Muscle of leg (tissue), 11 donors: ENCODE data around the gene ANXA1. TPM values are rescaled to one million over a fixed set of nuclear protein-coding genes. Genes with fewer than 3 reads are reported as not detected.

Experiments
- DNase-seq: peaks from one replicate; pipeline ENCODE4 v3.0.0; 2013
- H3K27ac ChIP-seq: one replicate; pipeline ENCODE4 v1.5.1; 2013; ENCODE audit warnings: mild to moderate bottlenecking, low read length, control low read depth
- H3K27me3 ChIP-seq: one replicate; pipeline ENCODE4 v1.6.1; 2013; ENCODE audit warnings: low read length; ENCODE audit not compliant: control insufficient read depth, insufficient read depth
- H3K36me3 ChIP-seq: one replicate; pipeline ENCODE4 v1.6.1; 2013; ENCODE audit warnings: low read length; ENCODE audit not compliant: control insufficient read depth, insufficient read depth
- H3K4me1 ChIP-seq: one replicate; pipeline ENCODE4 v1.6.1; 2013; ENCODE audit warnings: low read length; ENCODE audit not compliant: control insufficient read depth, insufficient read depth
- H3K4me3 ChIP-seq: one replicate; pipeline ENCODE4 v1.5.1; 2013; ENCODE audit warnings: low read length, control low read depth
- H3K9me3 ChIP-seq: replicated peaks from 2 replicates; pipeline ENCODE4 v1.6.1; 2013; ENCODE audit warnings: low read depth, low read length; ENCODE audit not compliant: control insufficient read depth
- WGBS: methylation state at CpG from one replicate; pipeline ENCODE4 v1.1.5; 2013; ENCODE audit warnings: missing lambda C conversion rate; ENCODE audit not compliant: insufficient coverage; 5-methylcytosine and 5-hydroxymethylcytosine counted together
- polyA plus RNA-seq, 8 donors: library from polyadenylated mRNA; unstranded; fragments of 120-200 nt; gene quantifications; one replicate each; pipeline versions ENCODE4 v1.2.1 to v1.2.3, GENCODE V29; 2013; ENCODE audit warnings: inconsistent platforms in 1 of 8, low replicate concordance in 1 of 8; ENCODE audit not compliant: insufficient read length in 8 of 8, insufficient read depth in 1 of 8
- total RNA-seq: library from RNA; stranded (reverse); fragments of 120-200 nt; gene quantifications from one replicate; pipeline ENCODE4 v1.2.4, GENCODE V29; 2013

Gene ANXA1
- total and polyA plus RNA-seq, 9 donors = 87.6 to 323 (median 126) TPM

DNA sequence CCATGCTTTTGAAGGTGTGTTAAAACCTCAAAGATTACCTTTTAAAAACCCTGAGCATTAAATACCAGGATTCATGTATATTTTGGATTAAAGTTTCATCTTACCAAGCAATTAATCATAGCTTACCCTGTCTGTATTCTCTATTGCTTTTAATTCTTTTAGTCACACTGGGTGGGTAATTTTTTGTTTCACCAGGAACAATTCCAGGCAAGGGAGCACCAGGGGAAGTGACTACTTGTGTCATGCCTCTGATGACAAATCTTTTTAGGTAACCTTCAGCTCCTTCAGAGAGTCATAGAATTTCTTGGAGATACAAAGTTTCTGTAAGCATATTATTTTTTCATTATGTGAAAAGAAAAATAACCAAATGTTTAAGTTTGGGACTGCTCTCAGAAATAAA lies 33.4 kb upstream of the ANXA1 start:
- no peak overlapping the region for H3K27ac ChIP-seq
- H3K4me1 ChIP-seq = no peaks in the 10 kb centered on the region
- no peaks in the 10 kb centered on the region for H3K27me3 ChIP-seq
- H3K36me3 ChIP-seq = no peaks in the 10 kb centered on the region
- H3K4me3 ChIP-seq = no peak overlapping the region
- DNase-seq = no peak
- no peaks in the 10 kb centered on the region for H3K9me3 ChIP-seq

DNA sequence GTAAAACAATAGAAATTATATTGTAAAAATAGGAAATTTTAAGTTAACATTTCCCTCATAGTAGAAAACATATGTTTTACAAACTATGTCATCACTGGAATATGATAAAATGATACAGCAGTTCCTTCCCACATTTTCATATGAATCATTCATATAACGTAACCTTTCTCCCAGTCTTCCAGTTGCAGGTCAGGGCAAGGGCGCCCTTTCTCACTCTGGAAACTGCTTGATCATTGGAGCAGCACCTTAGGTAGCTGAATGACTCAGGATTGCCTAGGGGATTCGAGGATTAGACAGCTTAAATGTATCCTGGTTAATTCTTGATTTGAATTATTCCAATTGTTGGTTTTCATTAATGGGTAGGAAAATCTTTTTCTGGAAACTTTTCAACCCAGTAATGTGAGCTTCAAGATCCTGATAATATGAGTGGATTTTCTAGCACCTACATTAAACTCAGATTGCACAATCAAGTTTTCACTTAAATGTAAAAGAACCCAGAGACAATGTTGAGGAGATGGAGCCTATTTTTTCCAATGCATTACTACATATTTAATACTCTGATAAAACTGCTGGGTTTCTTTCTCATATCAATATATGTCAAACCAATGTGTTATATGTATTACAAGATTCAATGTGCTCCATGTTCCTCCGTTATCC lies 32.6 kb upstream of the ANXA1 start:
- DNase-seq = no peak
- no peak overlapping the region for H3K4me3 ChIP-seq
- no peaks in the 10 kb centered on the region for H3K36me3 ChIP-seq
- no peak overlapping the region for H3K27ac ChIP-seq
- no peaks in the 10 kb centered on the region for H3K9me3 ChIP-seq
- WGBS = 100% methylated on average over 1 of the region's 4 CpGs
- no peaks in the 10 kb centered on the region for H3K27me3 ChIP-seq
- no peaks in the 10 kb centered on the region for H3K4me1 ChIP-seq

DNA sequence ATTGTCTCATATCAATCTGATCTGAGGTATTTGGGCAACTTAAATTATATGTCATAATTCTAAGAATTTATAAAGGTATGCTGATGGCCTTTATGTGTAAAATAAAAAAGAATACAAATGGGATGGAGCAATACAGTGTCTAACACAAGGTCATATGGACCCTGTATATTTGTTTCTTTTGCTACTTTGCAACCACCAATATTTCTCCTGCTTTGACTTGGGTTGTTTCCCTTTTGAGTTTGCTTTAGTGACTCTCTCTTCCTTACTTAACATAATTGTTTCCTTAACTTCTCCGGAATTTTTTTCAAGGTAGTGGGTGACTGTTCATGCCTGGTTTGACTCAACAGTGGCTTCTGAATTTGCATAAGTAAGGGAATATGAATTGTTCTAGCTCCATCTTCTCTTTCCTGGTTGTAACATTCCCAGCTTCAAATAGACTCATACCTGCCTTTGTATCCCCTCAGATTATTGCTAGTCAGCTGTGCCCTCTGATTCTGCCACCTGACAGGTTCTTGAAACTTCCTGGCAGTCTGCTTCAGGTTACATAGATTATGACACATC lies 30.2 kb upstream of the ANXA1 start:
- WGBS = no CpG with 5 or more reads among the region's 1 CpG
- Histone ChIP-seq H3K36me3 (no peaks in the 10 kb centered on the region), H3K9me3 (no peaks in the 10 kb centered on the region), H3K27ac (no peak overlapping the region), H3K4me1 (no peaks in the 10 kb centered on the region), H3K27me3 (no peaks in the 10 kb centered on the region), H3K4me3 (no peak overlapping the region)
- DNase-seq = no peak

DNA sequence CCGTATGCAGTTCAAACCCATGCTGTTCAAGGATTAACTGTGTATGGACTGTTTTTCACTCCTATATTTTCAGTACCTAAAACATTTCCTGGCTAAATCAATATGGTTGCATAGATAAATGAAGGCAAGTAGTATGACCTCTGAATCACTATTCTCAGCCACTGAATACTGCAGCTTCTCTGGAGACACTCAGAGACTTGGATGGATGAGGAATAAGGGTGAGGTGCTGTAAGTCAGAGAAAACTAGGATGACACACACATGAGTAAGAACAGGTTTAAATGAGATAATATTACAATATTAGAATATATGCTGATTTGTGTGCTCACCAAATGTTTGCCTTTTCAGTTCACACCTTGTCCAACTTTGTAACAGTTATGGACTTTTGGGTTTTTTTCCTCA lies 26.0 kb upstream of the ANXA1 start:
- no peaks in the 10 kb centered on the region for H3K27me3 ChIP-seq
- no peak overlapping the region for H3K27ac ChIP-seq
- DNase-seq = no peak
- H3K36me3 ChIP-seq = no peaks in the 10 kb centered on the region
- no CpG with 5 or more reads among the region's 1 CpG for WGBS
- H3K4me1 ChIP-seq = no peaks in the 10 kb centered on the region
- H3K4me3 ChIP-seq = no peak overlapping the region
- no peaks in the 10 kb centered on the region for H3K9me3 ChIP-seq

DNA sequence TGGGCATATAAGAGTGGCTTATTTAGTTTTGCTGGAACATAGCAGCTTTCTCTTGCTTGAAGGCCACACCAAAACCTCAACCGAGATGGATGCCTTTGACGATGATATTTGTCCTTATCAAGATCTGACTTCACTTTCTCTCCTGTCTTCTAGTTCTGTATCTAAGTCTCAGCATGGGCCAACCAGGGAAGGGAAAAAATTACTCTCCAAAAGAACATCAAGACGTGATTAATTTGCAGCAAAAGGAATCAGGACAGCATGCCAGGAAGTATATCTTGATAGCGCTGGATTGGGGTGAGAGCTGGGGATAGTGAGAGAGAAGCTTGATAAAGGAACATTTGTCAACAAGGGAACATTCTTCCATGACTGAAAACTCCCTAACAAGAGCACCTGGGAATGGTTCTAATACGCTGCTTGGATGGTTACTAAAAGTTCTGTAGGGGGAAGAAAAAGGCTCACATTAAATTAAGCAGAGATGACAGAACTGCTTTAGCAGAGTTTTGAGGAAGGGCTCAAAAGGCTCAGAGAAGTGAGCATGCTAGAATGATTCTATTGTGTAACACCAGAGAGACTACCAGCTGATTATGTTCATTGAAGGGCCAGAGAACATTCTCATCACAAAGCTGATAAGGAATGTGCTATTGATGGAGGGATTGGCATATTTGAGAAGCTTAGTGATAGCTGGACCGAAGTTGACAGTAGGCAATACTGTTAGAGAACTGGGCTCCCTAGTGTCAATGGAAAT lies 21.6 kb upstream of the ANXA1 start:
- H3K4me1 ChIP-seq = no peaks in the 10 kb centered on the region
- H3K9me3 ChIP-seq = no peaks in the 10 kb centered on the region
- no peak overlapping the region for H3K27ac ChIP-seq
- WGBS = 88% methylated on average over 3 of the region's 6 CpGs
- H3K36me3 ChIP-seq = no peaks in the 10 kb centered on the region
- no peaks in the 10 kb centered on the region for H3K27me3 ChIP-seq
- H3K4me3 ChIP-seq = no peak overlapping the region
- DNase-seq = no peak

DNA sequence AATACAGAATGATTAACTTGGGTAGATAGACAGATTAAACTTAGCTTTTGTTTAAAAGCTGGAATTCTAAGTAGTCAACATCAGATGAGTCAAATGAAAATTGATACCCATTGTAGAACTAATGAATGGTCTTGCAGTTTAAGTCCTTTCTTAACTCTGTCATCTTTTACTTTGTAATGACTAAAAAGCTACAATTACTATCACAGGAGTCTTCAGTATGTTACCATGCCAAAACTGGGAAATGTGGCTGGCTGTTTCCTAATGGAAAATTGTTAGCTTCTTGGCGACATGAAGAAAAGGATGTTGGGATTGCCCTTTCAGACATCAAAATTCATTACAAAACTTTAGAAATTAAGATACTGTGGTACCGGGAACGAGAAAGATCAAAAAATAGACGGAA lies 20.2 kb upstream of the ANXA1 start:
- Histone ChIP-seq H3K27me3 (no peaks in the 10 kb centered on the region), H3K4me1 (no peaks in the 10 kb centered on the region), H3K9me3 (no peaks in the 10 kb centered on the region), H3K27ac (peak overlapping the region; percentile 96), H3K4me3 (no peak overlapping the region), H3K36me3 (no peaks in the 10 kb centered on the region)
- WGBS = no CpG with 5 or more reads among the region's 4 CpGs
- DNase-seq = peak; percentile 63

DNA sequence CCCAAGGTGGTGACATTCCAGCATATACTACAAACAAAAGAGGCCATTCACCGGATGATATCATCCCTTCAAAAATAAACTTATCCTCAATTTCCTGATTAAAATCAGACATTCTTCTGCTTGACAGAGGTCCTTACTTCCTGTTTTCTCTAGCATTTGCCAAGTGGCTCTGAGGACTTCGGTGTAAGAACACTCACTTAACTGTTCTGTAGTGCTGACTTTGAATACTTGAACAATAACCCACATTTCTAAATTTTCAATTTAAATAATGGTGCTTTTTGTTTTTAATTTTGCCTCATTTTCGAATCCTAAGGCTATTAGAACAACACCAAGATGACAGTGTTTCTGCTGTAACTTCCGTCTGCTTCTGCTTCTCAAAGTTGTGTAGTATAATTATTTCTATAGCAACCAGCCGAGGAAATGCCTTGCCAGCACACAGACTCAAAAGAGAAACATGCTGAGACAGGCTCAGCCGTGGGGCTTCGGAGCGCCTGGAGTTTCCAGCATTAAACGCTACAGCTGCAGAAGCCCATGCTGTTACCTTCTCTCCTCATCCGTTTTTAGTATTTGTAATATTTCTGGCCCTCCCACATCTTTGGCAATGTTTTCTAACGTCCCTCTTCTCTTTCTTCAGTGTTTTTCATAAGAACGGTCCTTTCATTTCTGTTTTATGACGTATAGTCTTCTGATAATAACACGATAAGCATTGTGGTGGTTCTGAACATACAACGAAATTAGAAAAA lies 19.5 kb upstream of the ANXA1 start:
- H3K4me1 ChIP-seq = no peaks in the 10 kb centered on the region
- H3K27ac ChIP-seq = peak overlapping the region; percentile 96
- no peaks in the 10 kb centered on the region for H3K9me3 ChIP-seq
- H3K27me3 ChIP-seq = no peaks in the 10 kb centered on the region
- peak overlapping the region; percentile 47 for H3K4me3 ChIP-seq
- H3K36me3 ChIP-seq = no peaks in the 10 kb centered on the region
- 0% methylated on average over 5 of the region's 15 CpGs for WGBS
- DNase-seq = peak; percentile 98

DNA sequence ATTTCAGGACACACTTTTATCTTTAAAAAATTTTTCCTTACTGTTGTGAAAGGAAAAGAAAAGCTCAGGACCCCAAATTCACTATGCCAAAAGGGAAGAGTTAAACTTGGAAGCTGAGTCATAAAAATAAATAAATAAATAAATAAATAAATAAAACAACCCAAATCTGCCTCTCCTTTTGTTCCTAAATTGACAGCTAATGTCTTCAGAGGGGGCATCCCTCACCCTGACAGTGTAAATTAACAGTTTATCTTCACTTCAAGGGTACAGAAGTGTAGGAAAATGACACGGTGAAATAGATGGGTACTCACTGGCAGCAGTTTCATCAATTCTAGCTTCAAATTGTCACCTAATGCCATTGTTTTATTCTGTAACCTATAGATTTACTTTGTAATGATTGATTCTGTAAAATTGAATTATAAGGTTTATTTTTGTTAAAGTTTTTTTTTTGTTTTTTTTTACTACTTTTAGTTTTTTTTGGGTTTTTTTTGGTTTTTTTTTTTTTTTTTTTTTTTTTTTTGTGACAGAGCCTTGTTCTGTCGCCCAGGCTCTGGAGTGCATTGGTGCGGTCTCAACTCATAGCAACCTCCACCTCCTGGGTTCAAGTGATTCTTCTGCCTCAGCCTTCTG lies 18.5 kb upstream of the ANXA1 start:
- no peak overlapping the region for H3K4me3 ChIP-seq
- no peaks in the 10 kb centered on the region for H3K4me1 ChIP-seq
- WGBS = no CpG with 5 or more reads among the region's 3 CpGs
- peak; percentile 39 for DNase-seq
- no peaks in the 10 kb centered on the region for H3K36me3 ChIP-seq
- no peaks in the 10 kb centered on the region for H3K9me3 ChIP-seq
- H3K27me3 ChIP-seq = no peaks in the 10 kb centered on the region
- peak overlapping the region; percentile 96 for H3K27ac ChIP-seq

DNA sequence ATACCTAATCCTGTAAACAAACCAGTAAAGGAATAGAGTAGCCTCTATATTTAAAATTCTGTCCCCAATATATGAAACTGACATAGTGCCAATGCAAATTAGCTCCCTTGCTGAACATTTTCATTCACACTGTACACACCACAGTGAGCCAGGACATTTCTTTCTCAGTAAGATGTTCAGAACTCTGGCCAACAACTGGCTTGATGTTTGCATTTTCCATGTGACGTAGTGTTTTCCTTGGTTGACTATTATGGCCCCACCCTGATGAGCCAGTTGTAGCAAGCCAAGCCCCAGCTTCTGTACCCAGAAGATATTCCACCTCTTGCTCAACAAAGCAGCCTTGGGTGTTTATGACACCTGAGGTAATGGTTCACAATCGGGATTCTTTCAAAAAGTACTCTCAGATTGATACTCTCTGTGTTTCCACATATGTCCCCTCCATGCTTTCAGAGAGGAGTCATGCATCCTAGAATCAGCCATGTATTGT lies 17.7 kb upstream of the ANXA1 start:
- WGBS = 40% methylated on average over 1 of the region's 2 CpGs
- H3K27me3 ChIP-seq = no peaks in the 10 kb centered on the region
- no peaks in the 10 kb centered on the region for H3K4me1 ChIP-seq
- DNase-seq = peak; percentile 73
- H3K9me3 ChIP-seq = no peaks in the 10 kb centered on the region
- H3K36me3 ChIP-seq = no peaks in the 10 kb centered on the region
- H3K4me3 ChIP-seq = no peak overlapping the region
- no peak overlapping the region for H3K27ac ChIP-seq

DNA sequence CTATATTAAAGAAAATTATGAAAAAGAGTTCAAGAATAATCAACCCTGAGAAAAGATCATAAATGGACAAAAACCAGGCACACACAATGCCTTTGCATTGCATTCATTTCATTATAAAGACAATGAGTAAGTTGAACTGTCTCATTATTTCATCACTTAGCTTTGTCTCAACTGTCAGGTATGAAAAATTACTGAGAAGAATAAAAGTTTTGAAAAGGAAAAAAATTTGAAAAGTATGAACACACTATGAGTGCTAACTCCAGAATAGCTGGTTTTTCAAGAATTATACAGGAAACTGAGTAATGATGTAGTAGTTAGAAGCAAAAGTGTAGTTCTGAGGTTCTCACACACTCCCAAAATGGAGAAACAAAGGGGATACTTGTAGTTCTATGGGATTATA lies 16.3 kb upstream of the ANXA1 start:
- no peaks in the 10 kb centered on the region for H3K36me3 ChIP-seq
- H3K27me3 ChIP-seq = no peaks in the 10 kb centered on the region
- H3K27ac ChIP-seq = no peak overlapping the region
- H3K9me3 ChIP-seq = no peaks in the 10 kb centered on the region
- H3K4me1 ChIP-seq = no peaks in the 10 kb centered on the region
- no peak overlapping the region for H3K4me3 ChIP-seq
- DNase-seq = no peak
